H9 (cell line): ENCODE data around the gene C17orf107. TPM values are rescaled to one million over a fixed set of nuclear protein-coding genes. Genes with fewer than 3 reads are reported as not detected.

Experiments used
- DNase-seq: peaks from one replicate; pipeline ENCODE4 v3.0.0-alpha.2; 2017
- H2AFZ ChIP-seq: one replicate; pipeline ENCODE4 v1.6.1; 2013; ENCODE audit warnings: mild to moderate bottlenecking, low read length, control low read depth, moderate library complexity
- H2AK5ac ChIP-seq: 2 replicates; pipeline ENCODE4 v1.6.1; 2013; ENCODE audit warnings: low read length, control low read depth, mixed read lengths; ENCODE audit not compliant: insufficient read length
- H2BK120ac ChIP-seq: one replicate; pipeline ENCODE4 v1.6.1; 2013; ENCODE audit warnings: low read depth, mild to moderate bottlenecking, low read length, control low read depth, inconsistent platforms; ENCODE audit not compliant: poor library complexity, severe bottlenecking
- H2BK12ac ChIP-seq: 2 replicates; pipeline ENCODE4 v1.6.1; 2013; ENCODE audit warnings: low read length, control low read depth, mixed read lengths, low read depth; ENCODE audit not compliant: insufficient read length
- H2BK15ac ChIP-seq: 2 replicates; pipeline ENCODE4 v1.6.1; 2013; ENCODE audit warnings: low read depth, low read length, control low read depth
- H2BK20ac ChIP-seq: one replicate; pipeline ENCODE4 v1.6.1; 2013; ENCODE audit warnings: low read depth, mild to moderate bottlenecking, low read length, control low read depth, inconsistent platforms; ENCODE audit not compliant: poor library complexity, severe bottlenecking
- H2BK5ac ChIP-seq: 2 replicates; pipeline ENCODE4 v1.6.1; 2013; ENCODE audit warnings: low read length, control low read depth, mixed read lengths; ENCODE audit not compliant: insufficient read length
- H3K14ac ChIP-seq: 2 replicates; pipeline ENCODE4 v1.6.1; 2013; ENCODE audit warnings: low read length, control low read depth; ENCODE audit not compliant: insufficient read depth
- H3K18ac ChIP-seq: 2 replicates; pipeline ENCODE4 v1.6.1; 2013; ENCODE audit warnings: low read depth, mild to moderate bottlenecking, mixed read lengths, low read length, control low read depth; ENCODE audit not compliant: insufficient read length
- H3K23ac ChIP-seq: 2 replicates; pipeline ENCODE4 v1.6.1; 2013; ENCODE audit warnings: low read length, control low read depth, mixed read lengths, low read depth; ENCODE audit not compliant: insufficient read length
- H3K23me2 ChIP-seq: 2 replicates; pipeline ENCODE4 v1.6.1; 2013; ENCODE audit warnings: low read depth, mild to moderate bottlenecking, mixed read lengths, low read length, control low read depth; ENCODE audit not compliant: insufficient read length, poor library complexity, severe bottlenecking
- H3K27ac ChIP-seq: 2 replicates; pipeline ENCODE4 v1.5.1; 2013; ENCODE audit warnings: low read length, control low read depth, mixed read lengths, low read depth; ENCODE audit not compliant: insufficient read length
- H3K27me3 ChIP-seq: 2 replicates; pipeline ENCODE4 v1.6.1; 2013; ENCODE audit warnings: low read length, control low read depth, inconsistent platforms; ENCODE audit not compliant: insufficient read depth
- H3K4ac ChIP-seq: 2 replicates; pipeline ENCODE4 v1.6.1; 2013; ENCODE audit warnings: low read depth, mild to moderate bottlenecking, control low read depth, inconsistent platforms, low read length, moderate library complexity
- H3K4me1 ChIP-seq: 2 replicates; pipeline ENCODE4 v1.6.1; 2013; ENCODE audit warnings: low read length, control low read depth, inconsistent platforms; ENCODE audit not compliant: insufficient read depth
- H3K4me2 ChIP-seq: 2 replicates; pipeline ENCODE4 v1.6.1; 2013; ENCODE audit warnings: low read length, control low read depth, mixed read lengths; ENCODE audit not compliant: insufficient read length, insufficient read depth
- H3K56ac ChIP-seq: 2 replicates; pipeline ENCODE4 v1.6.1; 2013; ENCODE audit warnings: low read depth, mild to moderate bottlenecking, mixed read lengths, low read length, control low read depth; ENCODE audit not compliant: insufficient read length
- H3K79me1 ChIP-seq: 2 replicates; pipeline ENCODE4 v1.6.1; 2013; ENCODE audit warnings: low read depth, mild to moderate bottlenecking, moderate library complexity, low read length, control low read depth, inconsistent platforms; ENCODE audit not compliant: insufficient read depth, poor library complexity, severe bottlenecking
- H3K79me2 ChIP-seq: 2 replicates; pipeline ENCODE4 v1.6.1; 2013; ENCODE audit warnings: low read length, control low read depth, inconsistent platforms; ENCODE audit not compliant: insufficient read depth
- H3K9ac ChIP-seq: 2 replicates; pipeline ENCODE4 v1.6.1; 2013; ENCODE audit warnings: low read length, control low read depth, mixed read lengths; ENCODE audit not compliant: insufficient read length; ENCODE audit errors: extremely low read depth
- H3K9me3 ChIP-seq: one replicate; pipeline ENCODE4 v1.6.1; 2013; ENCODE audit warnings: low read depth, low read length, inconsistent platforms; ENCODE audit not compliant: control insufficient read depth
- H3T11ph ChIP-seq: one replicate; pipeline ENCODE4 v1.6.1; 2013; ENCODE audit warnings: mild to moderate bottlenecking, low read length, control low read depth, inconsistent platforms
- H4K20me1 ChIP-seq: one replicate; pipeline ENCODE4 v1.6.1; 2013; ENCODE audit not compliant: control insufficient read depth, insufficient read length, insufficient read depth
- H4K5ac ChIP-seq: 2 replicates; pipeline ENCODE4 v1.6.1; 2013; ENCODE audit warnings: low read depth, mild to moderate bottlenecking, mixed read lengths, low read length, control low read depth; ENCODE audit not compliant: insufficient read length
- H4K8ac ChIP-seq: replicated peaks from 2 replicates; pipeline ENCODE4 v1.6.1; 2013; ENCODE audit warnings: low read length, control low read depth, mixed read lengths, low read depth; ENCODE audit not compliant: insufficient read length
- H4K91ac ChIP-seq: 2 replicates; pipeline ENCODE4 v1.6.1; 2013; ENCODE audit warnings: low read depth, mild to moderate bottlenecking, moderate library complexity, mixed read lengths, low read length, control low read depth; ENCODE audit not compliant: insufficient read length
- H3K27ac Mint-ChIP-seq, 3 experiments: 2 replicates in 2 of 3; 3 replicates in 1 of 3; pipeline ENCODE4 v1.8.0; 2020 to 2021; ENCODE audit warnings: mixed read lengths in 3 of 3, mild to moderate bottlenecking in 1 of 3, moderate library complexity in 1 of 3
- H3K27me3 Mint-ChIP-seq: 2 replicates; pipeline ENCODE4 v1.8.0; 2021; ENCODE audit warnings: low read depth, mild to moderate bottlenecking, moderate library complexity, mixed read lengths
- H3K36me3 Mint-ChIP-seq, 3 experiments: 2 replicates in 2 of 3; 3 replicates in 1 of 3; pipeline ENCODE4 v1.8.0; 2020 to 2021; ENCODE audit warnings: low read depth in 3 of 3, mixed read lengths in 3 of 3; ENCODE audit not compliant: insufficient read depth in 1 of 3
- H3K4me1 Mint-ChIP-seq, 2 experiments: 2 replicates each; pipeline ENCODE4 v1.8.0; 2020; ENCODE audit warnings: mixed read lengths in 2 of 2
- H3K4me3 Mint-ChIP-seq, 2 experiments: 2 replicates in 1 of 2; 3 replicates in 1 of 2; pipeline ENCODE4 v1.8.0; 2020 to 2021; ENCODE audit warnings: mild to moderate bottlenecking in 2 of 2, mixed read lengths in 2 of 2, moderate library complexity in 1 of 2
- H3K9me3 Mint-ChIP-seq, 2 experiments: 2 replicates in 1 of 2; 3 replicates in 1 of 2; pipeline ENCODE4 v1.8.0; 2020; ENCODE audit warnings: mild to moderate bottlenecking in 2 of 2, mixed read lengths in 2 of 2, moderate library complexity in 1 of 2
- CTCF ChIP-seq: fragments of 200-600 bp; sonication (generic); conservative IDR thresholded peaks from 3 replicates; pipeline ENCODE4 v1.8.0; 2021; ENCODE audit warnings: antibody characterized with exemption, mild to moderate bottlenecking
- WGBS: extraction: QIAGEN DNeasy Blood & Tissue Kit; methylation state at CpG from one replicate; pipeline ENCODE4 v1.1.7; 2013; ENCODE audit warnings: missing lambda C conversion rate, low lambda C conversion rate, mixed read lengths; ENCODE audit not compliant: insufficient read length; ENCODE audit errors: extremely low coverage; 5-methylcytosine and 5-hydroxymethylcytosine counted together
- total RNA-seq: library from RNA; stranded (reverse); gene quantifications from 2 replicates; pipeline ENCODE4 v1.2.1, GENCODE V29; 2021

The C17orf107 gene
- total RNA-seq, 1 experiment from 2014 or later: 4.4 TPM

DNA sequence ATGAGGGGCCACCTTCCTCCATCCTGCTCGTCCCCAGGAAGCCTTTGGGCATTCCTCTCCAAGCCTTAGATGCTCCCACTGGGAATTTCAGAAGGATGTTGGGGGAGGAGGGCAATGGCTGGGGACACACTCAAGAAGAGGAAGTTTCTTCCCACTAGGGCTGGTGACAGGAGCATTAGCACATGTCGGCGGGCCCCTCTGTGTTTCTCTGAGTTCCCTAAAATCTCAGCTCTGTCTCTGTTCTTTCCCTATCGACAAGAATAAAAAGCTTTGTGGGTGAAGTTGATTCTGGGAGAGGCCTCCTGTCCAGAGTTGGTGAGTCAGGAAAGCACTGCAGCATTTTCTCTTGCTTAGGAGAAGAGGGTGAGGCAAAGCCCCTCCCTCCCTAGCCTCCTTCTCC lies 19.7 kb upstream of the C17orf107 start:
- Histone ChIP-seq H4K5ac (no peak overlapping the region), H3K23me2 (no peaks in the 10 kb centered on the region), H2BK5ac (no peak overlapping the region), H3K18ac (no peak overlapping the region), H3K14ac (no peak overlapping the region; the same call in 1 of the 2 replicates), H2BK12ac (no peak overlapping the region), H3K4me2 (no peak overlapping the region), H3K9ac (no peak overlapping the region), H4K91ac (no peak overlapping the region), H3K4me1 (no peaks in the 10 kb centered on the region), H3K27me3 (no peaks in the 10 kb centered on the region), H3K9me3 (no peaks in the 10 kb centered on the region), H4K20me1 (no peaks in the 10 kb centered on the region), H2AK5ac (no peak overlapping the region), H2BK20ac (no peak overlapping the region), H3K4ac (no peak overlapping the region), H2BK120ac (no peak overlapping the region), H3K56ac (no peak overlapping the region), H3K23ac (no peak overlapping the region), H3T11ph (no peak overlapping the region), H2AFZ (no peak overlapping the region), H2BK15ac (no peak overlapping the region), H3K79me1 (no peaks in the 10 kb centered on the region), H3K79me2 (peaks cover 2% of the 10 kb centered on the region; the same call in 1 of the 2 replicates), H3K27ac (no peak overlapping the region), H4K8ac (no peak overlapping the region)
- H3K36me3 Mint-ChIP-seq: peaks cover 4 to 26% (median 15%) of the 10 kb centered on the region in 3 experiments; a peak in 6 of 7 replicates
- no peak for TF ChIP-seq CTCF
- H3K27me3 Mint-ChIP-seq: no peaks in the 10 kb centered on the region
- H3K4me1 Mint-ChIP-seq: peaks cover 3 to 13% of the 10 kb centered on the region in 2 experiments
- no peak overlapping the region for H3K4me3 Mint-ChIP-seq
- DNase-seq: no peak
- no peaks in the 10 kb centered on the region for H3K9me3 Mint-ChIP-seq
- WGBS: no CpG with 5 or more reads among the region's 4 CpGs
- no peak overlapping the region; a peak in 2 of 7 replicates for H3K27ac Mint-ChIP-seq
